ENCODE data around the gene SLC9A8.

SLC9A8 gene

DNA sequence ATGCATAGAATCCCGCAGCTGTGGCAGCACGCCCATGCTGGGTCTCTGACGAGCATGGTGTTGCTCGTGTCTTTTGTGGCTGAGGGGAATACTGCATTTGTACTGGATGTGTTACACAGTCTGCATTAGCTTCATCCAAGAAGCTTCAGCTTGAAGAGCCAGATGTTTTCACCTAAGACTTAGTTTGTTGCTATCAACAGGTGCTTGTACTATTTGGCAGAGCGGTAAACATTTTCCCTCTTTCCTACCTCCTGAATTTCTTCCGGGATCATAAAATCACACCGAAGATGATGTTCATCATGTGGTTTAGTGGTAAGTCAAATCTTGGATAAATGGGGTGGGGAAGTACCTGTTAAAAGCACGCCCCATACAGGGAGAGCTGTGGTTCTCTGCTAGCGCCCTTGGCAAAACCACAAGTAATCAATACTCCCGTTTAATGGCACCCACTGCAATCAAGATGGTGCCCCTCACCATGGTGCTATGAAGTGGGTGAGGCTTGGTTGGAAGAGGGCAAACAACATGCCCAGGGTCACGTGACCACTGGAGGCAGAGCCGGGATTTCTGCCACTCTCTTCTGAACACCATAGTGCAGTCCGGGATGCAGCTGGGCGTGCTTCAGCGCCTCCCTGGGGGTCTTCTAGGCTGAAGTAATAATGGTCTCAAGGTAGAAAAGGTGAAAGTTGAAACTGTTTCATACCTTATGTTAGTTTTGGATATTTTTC, 68.3 kb downstream of the SLC9A8 start:
- no peak overlapping the region for H3K27ac ChIP-seq
- TF ChIP-seq ZFX (IDR thresholded peaks at IDR 0.05; ENCODE audit: borderline replicate concordance): no peak
- TF ChIP-seq CTCF (IDR thresholded peaks at IDR 0.05): no peak

DNA sequence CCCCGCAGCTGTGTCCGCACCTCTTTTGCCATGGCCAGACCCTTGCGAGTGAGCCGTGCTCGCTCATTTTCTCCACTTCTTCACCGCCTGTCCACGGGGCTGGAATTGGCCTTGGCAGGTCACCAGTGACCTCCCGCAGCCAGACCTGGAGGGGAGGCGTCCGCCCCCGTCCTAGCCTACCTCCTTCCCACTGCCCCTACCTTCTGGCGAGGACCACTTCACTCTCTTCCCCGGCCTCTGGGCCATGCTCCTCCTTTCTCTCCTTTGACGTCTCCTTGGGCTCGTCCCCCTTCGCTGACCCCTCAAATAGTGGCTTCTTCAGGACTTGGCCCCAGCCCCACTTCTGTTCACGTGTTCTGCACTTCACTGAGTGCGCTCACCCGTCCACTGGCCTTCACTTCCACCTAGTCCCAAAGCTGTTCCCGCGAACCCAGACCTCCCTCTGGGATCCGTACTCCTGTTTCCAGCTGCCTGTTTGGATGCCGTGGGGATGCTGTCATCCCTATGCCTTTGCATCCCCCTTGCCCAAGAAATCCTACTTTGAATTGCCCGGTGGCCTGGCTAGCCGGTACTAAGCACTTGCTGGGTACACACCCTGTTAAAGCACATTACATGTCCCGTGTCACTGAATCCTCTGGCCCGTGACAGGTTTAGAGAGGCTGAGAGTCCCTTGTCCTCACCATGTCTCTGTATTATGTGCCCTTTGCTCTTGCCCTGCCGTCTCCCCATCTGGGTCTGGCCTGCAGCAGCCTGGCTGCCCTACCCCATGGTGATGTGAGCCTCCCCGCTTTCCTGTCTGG, 69.7 kb downstream of the SLC9A8 start:
- TF ChIP-seq CTCF (IDR thresholded peaks at IDR 0.05): no peak
- no peak for TF ChIP-seq ZFX (IDR thresholded peaks at IDR 0.05; ENCODE audit: borderline replicate concordance)
- H3K27ac ChIP-seq: no peak overlapping the region

- no peak overlapping the region for H3K27ac ChIP-seq
- TF ChIP-seq ZFX (IDR thresholded peaks at IDR 0.05; ENCODE audit: borderline replicate concordance): no peak
- TF ChIP-seq CTCF (IDR thresholded peaks at IDR 0.05): no peak
Observed at GRCh38 chr20:49883246-49883802, 70.7 kb downstream of the SLC9A8 start.

- TF ChIP-seq ZFX (IDR thresholded peaks at IDR 0.05; ENCODE audit: borderline replicate concordance) (no peak), CTCF (IDR thresholded peaks at IDR 0.05) (no peak)
- no peak overlapping the region for H3K27ac ChIP-seq
Observed at GRCh38 chr20:49885558-49886332, 73.1 kb downstream of the SLC9A8 start.

DNA sequence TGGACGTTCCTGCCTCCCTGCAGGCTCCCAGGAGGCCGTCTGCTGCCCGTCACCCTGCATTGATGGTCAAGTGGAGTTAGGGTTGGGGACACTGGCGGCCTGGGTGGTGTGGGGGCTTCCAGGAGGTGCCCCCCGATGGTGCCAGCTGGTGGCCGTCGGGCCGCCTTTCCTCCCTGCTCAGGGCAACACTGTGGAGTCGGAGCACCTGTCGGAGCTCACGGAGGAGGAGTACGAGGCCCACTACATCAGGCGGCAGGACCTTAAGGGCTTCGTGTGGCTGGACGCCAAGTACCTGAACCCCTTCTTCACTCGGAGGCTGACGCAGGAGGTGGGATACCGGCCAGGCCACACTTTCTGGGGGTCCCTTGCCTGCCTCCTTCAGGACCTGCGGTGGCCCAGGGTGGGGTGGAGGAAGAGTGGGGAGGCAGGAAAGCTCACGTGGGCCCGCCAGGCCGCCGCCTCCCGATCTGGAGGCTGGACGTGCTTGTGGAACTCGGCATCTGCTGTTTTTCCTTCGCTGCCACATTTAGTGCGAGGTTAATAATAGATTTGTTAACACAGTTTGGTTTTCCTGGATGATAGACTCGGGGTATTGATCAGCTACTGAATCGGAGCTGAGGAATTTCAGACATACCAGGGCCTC, 74.1 kb downstream of the SLC9A8 start:
- H3K27ac ChIP-seq: no peak overlapping the region
- no peak for TF ChIP-seq CTCF (IDR thresholded peaks at IDR 0.05)
- TF ChIP-seq ZFX (IDR thresholded peaks at IDR 0.05; ENCODE audit: borderline replicate concordance): no peak

DNA sequence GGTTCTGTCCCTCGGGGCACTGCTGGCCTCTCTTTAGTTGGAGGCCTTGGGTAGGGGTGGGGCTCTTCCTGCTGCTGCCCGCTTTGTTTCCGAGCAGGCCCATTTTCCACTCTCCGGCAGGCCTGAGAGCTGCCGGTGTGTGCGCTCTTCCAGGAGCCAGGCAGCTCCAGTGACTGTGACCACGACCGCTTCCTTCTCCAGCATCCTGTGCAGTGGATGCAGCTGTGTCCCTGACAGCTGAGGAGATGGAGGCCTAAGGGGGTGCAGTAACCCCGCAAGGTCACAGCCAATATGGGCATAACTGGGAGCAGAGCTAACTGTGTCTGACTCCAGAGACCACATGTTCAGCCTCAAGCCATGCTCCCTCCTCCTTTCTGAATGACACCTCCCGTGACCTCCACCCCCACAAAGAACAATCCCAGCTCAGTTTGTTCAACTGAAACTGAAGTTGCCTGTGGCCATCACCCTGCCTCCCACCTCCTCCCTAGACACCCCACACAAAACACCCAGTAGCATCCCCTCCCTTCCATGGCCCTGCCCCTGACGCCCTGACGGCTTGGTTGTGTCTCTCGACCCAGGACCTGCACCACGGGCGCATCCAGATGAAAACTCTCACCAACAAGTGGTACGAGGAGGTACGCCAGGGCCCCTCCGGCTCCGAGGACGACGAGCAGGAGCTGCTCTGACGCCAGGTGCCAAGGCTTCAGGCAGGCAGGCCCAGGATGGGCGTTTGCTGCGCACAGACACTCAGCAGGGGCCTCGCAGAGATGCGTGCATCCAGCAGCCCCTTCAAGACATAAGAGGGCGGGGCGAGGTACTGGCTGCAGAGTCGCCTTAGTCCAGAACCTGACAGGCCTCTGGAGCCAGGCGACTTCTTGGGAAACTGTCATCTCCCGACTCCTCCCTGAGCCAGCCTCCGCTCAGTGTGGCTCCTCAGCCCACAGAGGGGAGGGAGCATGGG, 74.9 kb downstream of the SLC9A8 start:
- TF ChIP-seq ZFX (IDR thresholded peaks at IDR 0.05; ENCODE audit: borderline replicate concordance) (no peak), CTCF (IDR thresholded peaks at IDR 0.05) (no peak)
- no peak overlapping the region for H3K27ac ChIP-seq
